ENCODE results near the gene GALNT18.

The GALNT18 gene

GRCh38 chr11:11432621-11433319, 189.0 kb downstream of the GALNT18 start:
- DNase-seq, result no peak
- H3K9me3 ChIP-seq, result no peaks in the 10 kb centered on the region

GRCh38 chr11:11430431-11430830, 191.4 kb downstream of the GALNT18 start:
- DNase-seq, result no peak
- no peaks in the 10 kb centered on the region for H3K9me3 ChIP-seq
- H3K4me3 ChIP-seq (ENCODE audit: low read depth, low read length), result no peak overlapping the region
- no peaks in the 10 kb centered on the region for H3K36me3 ChIP-seq
- TF ChIP-seq CTCF (IDR thresholded peaks at IDR 0.05; ENCODE audit: low read depth, low read length), result no peak
- no peaks in the 10 kb centered on the region for H3K27me3 ChIP-seq
- no peaks in the 10 kb centered on the region for H3K4me1 ChIP-seq

More at GRCh38 chr11:11432621-11433319, 189.0 kb downstream of the GALNT18 start:
- no peaks in the 10 kb centered on the region for H3K36me3 ChIP-seq
- H3K27me3 ChIP-seq, result no peaks in the 10 kb centered on the region
- no peak for TF ChIP-seq CTCF (IDR thresholded peaks at IDR 0.05; ENCODE audit: low read depth, low read length)
- no peak overlapping the region for H3K4me3 ChIP-seq (ENCODE audit: low read depth, low read length)
- H3K4me1 ChIP-seq, result no peaks in the 10 kb centered on the region

DNA sequence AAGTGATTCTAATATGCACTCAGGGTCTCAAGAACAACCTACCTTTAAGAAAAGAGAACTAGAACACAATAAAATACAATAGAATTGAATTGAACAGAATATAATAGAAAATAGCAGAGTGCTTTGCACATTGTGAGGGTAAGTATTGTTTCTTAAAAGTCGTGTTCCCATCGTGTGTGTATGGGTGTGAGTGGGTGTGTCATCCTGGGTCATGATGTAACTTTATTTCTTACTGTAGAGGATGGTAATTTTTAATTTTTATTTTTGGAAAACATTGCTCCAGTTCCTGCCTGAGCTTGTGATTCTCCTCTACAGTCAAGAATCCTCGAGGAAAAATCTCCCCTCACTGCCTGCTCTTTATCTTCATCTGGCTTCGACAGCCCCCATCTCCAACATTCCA, 193.1 kb downstream of the GALNT18 start:
- Histone ChIP-seq H3K27me3 (no peaks in the 10 kb centered on the region), H3K9me3 (no peaks in the 10 kb centered on the region), H3K36me3 (no peaks in the 10 kb centered on the region), H3K4me3 (ENCODE audit: low read depth, low read length) (no peak overlapping the region), H3K4me1 (no peaks in the 10 kb centered on the region)
- no peak for TF ChIP-seq CTCF (IDR thresholded peaks at IDR 0.05; ENCODE audit: low read depth, low read length)
- no peak for DNase-seq

DNA sequence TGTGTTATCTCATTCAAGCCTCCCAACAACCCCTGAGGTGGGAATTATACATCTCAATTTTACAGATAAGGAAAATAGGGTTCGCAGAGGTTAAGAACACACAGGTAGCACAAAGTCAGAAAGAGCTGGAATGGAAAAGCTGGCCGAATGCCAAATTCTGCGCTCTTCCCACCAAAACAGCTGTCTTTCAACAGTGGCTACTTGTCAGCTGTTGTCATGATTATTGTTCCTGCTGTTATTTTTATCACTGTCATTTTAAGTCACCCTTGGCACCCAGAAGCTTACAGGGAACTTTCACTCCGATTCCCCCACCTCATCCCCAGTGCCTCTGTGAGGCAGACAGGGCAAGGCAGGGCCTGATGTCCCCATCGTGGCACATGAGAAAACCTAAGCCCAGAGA, 194.3 kb downstream of the GALNT18 start:
- H3K9me3 ChIP-seq, result no peaks in the 10 kb centered on the region
- DNase-seq, result no peak
- H3K36me3 ChIP-seq, result no peaks in the 10 kb centered on the region
- H3K4me1 ChIP-seq, result no peaks in the 10 kb centered on the region
- H3K4me3 ChIP-seq (ENCODE audit: low read depth, low read length), result no peak overlapping the region
- no peak for TF ChIP-seq CTCF (IDR thresholded peaks at IDR 0.05; ENCODE audit: low read depth, low read length)
- no peaks in the 10 kb centered on the region for H3K27me3 ChIP-seq

DNA sequence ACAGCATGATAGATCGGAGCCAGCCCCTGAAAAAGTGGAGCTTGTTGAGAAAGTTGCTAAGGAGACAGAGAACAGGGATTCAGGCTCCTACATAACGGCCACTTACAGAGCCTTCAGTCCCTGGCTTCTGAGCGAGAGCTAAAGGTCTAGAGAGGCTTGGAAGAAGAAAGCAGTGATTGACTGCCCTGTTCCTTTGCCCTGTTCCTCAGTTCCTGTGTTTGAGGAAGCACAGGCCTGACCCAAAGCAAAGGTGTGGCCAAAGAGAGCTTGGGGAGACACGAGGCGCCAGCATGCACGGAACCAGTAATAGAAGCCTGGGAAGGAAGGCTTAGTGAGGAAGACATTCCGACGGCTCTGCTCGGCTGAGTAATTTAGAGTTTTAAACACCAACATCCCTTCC, 194.7 kb downstream of the GALNT18 start:
- H3K27me3 ChIP-seq, result no peaks in the 10 kb centered on the region
- no peak for TF ChIP-seq CTCF (IDR thresholded peaks at IDR 0.05; ENCODE audit: low read depth, low read length)
- H3K36me3 ChIP-seq, result no peaks in the 10 kb centered on the region
- DNase-seq, result no peak
- H3K9me3 ChIP-seq, result no peaks in the 10 kb centered on the region
- no peak overlapping the region for H3K4me3 ChIP-seq (ENCODE audit: low read depth, low read length)
- H3K4me1 ChIP-seq, result no peaks in the 10 kb centered on the region

DNA sequence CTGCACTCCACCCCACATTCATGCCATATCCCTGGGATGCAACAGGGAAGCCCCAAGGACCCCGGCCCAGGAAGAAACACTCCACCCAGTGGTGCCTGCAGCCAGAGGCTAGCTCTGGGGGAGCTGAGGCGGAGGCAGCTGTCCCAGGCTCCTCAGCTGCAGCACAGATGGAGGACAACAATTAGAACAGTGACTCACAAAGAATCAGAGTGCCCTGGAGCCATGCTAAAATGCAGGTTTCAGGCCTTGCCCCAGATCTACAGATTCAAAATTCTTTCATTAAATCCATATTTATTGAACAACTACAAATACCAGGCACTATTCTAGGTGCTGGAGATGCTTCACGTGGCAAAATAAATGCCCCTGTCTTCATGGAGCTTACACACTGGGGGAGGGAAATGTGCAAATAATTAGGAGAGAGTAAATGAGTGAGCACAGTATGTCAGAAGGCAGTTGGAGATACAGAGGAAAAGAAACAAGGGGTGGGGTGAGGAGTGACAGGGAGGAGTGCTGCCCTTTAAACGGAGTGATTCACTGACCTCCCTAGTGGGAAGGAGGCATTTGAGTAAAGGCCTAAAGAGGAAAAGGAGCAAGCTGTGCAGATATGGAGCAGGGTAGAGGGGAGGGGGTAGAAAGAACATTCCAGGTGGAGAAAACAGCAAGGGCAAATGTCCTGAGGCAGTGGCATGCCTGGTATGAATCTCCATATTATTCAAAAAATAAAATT, 195.4 kb downstream of the GALNT18 start:
- H3K4me3 ChIP-seq (ENCODE audit: low read depth, low read length), result no peak overlapping the region
- H3K9me3 ChIP-seq, result no peaks in the 10 kb centered on the region
- no peak for DNase-seq
- no peaks in the 10 kb centered on the region for H3K4me1 ChIP-seq
- no peak for TF ChIP-seq CTCF (IDR thresholded peaks at IDR 0.05; ENCODE audit: low read depth, low read length)
- H3K36me3 ChIP-seq, result no peaks in the 10 kb centered on the region
- no peaks in the 10 kb centered on the region for H3K27me3 ChIP-seq
